Activated CD8-positive, alpha-beta memory T cell treated with anti-CD3 and anti-CD28 coated beads for 1 hour (primary cell): Measurements from ENCODE around the gene TMEM44.

Experiments
- DNase-seq, 2 donors: peaks; one replicate each; pipeline ENCODE4 v3.0.0-alpha.2; 2020; ENCODE audit warnings: low read depth in 1 of 2; ENCODE audit errors: extremely low read depth in 1 of 2

TMEM44 gene, protein sequence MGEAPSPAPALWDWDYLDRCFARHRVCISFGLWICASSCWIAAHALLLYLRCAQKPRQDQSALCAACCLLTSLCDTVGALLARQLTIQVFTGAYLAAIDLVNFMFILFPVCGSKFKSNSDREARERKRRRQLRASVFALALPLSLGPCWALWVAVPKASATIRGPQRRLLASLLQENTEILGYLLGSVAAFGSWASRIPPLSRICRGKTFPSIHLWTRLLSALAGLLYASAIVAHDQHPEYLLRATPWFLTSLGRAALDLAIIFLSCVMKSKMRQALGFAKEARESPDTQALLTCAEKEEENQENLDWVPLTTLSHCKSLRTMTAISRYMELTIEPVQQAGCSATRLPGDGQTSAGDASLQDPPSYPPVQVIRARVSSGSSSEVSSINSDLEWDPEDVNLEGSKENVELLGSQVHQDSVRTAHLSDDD

DNA sequence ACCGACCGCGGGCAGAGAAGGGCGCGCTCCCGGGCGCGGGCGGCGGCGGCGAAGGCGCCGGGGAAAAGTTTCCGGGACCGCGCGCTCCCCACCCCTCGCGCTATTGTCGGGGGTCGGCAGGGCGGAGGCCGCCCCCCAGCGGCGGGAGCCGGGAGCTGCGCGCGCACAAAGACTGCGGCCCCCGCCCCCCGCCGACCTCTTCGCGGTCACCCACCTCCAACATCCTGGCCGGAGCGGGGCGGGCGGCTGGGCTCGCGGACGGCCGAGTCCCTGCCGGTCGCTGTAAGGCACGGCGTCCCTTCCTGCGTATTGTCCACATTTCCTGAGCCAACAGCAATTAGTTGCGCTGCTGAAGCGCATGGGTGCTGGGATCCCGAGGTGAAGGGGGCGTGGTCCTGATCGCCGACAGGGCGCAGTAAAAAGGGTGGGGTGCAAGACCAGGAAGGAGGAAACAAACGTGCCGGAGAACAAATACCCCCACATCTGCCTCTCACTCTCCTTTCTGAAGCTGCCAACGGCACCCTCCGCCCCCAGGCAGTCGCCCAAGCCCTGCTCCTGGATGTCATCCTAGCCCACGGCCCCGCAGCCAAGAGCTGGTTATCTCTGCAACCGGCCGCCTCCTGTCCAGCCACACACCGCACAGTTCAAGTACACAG is at the start of gene TMEM44:
TMEM44 (minus strand) TSS at position 71 of the 656 bp plus-strand sequence. CDS start 204 bp downstream, outside the sequence.
- DNase-seq: peak; percentile 13 to 49

DNA sequence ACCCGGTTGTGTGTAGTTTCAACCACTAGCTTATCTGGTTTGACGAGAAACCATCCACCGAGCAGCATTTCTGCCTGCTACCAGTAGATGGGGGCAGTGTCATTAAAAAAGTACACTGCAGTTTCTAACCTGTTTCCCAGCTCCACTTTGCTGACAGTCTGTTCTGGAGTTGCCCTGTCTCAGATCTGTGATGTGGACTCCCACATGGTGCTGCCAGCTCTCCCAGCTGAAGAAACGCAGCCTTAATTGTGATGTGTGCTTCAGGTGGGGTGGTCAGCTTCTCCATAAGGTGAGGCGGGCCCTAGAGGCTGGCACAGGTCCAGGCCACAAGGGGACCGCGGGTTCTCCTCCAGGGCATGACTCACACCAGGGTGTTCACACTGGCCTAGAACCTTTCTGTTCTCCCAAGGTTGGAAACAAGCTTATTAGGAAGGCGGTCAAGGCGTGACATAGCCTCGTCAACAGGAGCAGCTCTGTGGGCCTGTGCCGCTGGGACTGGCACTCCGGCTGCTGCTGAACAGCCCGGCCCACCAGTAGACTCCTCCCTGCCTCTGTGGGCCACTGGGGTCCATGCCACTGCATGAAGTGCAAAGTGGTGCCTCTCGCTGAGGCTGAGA is 49.6 kb upstream of the TMEM44 start:
- DNase-seq: peak in 1 of 2 donors; percentile 38

GRCh38 chr3:194682189-194682693 is 49.0 kb upstream of the TMEM44 start:
- DNase-seq: no peak

- DNase-seq: no peak
These were observed 47.8 kb upstream of the TMEM44 start for GRCh38 chr3:194680888-194681615.

- DNase-seq: no peak
These were observed 43.3 kb upstream of the TMEM44 start for GRCh38 chr3:194676471-194676870.

DNA sequence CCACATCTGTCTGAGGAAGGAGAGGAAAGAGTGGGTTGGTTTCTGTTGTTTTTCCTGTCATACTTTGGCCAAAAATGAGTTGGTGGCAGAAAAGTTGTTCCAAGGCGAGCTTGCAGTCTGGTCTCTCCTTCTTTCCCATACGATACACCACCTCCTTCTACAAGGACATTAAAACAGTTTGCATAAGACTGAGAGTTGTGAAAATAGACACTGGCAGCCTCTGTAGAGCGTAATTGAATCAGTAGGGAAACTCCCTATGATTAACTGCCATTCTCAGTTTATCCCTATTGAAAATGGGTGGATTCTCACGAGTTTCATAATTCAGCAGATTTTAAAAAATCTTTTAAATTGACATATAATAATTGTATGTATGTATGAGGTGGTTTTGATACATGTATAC is 42.5 kb upstream of the TMEM44 start:
- DNase-seq: no peak

DNA sequence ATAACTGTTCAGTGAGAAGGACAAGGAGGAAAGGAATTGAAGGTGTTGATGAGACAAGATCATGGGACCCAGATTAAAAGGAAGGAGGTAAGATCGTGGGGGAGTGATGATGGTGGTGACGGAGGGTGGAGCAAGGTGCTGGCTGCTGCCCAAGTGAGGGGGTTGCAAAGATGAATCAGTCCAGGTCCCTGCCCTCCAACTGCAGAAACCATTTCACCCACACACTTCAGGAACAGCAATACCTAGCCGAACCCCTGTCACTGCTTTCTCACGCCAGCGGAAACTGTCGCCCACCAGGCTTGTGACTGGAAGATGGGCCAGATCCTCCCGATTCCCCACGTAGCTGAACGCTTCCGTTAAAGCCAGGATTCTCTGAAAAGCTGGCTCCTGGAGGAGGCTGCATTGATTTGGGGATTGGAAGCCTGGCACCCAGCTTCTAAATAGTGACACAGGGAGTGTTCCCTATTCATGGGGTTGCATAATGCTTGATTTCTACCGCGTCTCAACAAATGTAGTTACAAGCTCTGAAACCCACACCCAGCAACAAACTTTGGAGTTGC is 41.9 kb upstream of the TMEM44 start:
- no peak for DNase-seq

DNA sequence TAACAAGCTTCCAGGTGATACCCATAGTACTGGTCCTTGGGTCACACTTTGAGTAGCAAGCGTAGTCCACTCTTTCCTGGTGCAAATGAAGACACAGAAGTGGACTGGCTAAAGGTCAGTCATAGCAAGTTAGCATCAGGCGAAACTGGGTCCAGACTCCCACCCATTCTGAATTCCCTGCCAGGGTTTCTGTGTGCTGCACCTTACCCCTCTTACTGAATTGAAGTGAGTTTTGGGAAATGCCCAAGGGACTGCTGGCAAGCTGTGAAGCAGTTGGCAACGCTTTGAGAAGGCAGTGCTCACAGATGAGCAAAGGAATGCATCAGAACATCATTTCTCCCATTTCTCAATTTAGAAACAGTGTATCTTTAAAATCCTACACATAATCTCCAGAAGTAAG is 40.5 kb upstream of the TMEM44 start:
- DNase-seq: no peak

DNA sequence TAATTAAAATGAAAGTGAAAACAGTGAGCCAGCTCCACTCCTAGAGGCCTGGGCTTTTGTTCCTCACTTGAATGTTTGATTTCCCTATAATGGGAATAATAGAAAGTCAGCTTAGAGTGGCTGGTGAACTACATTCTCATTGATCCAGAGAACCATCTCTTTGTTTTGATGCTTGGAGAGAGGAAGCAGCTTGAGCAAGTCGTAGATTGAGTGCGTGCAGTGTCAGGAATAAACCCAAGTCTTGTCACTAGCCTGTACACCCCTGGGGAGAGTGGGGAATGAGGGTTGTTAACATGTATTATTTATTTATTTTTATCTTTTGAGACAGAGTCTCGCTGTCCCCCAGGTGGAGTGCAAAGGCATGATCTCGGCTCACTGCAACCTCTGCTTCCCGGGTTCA is 39.7 kb upstream of the TMEM44 start:
- DNase-seq: no peak

- peak; percentile 78 to 79 for DNase-seq
These were observed 38.9 kb upstream of the TMEM44 start, which contains the start of gene LSG1 for GRCh38 chr3:194671900-194672808. Gene LSG1, minus strand, starts transcription at chr3:194672191. Its CDS starts 29 bp downstream, at chr3:194672162.

GRCh38 chr3:194671511-194671899 is 38.3 kb upstream of the TMEM44 start:
- no peak for DNase-seq

DNA sequence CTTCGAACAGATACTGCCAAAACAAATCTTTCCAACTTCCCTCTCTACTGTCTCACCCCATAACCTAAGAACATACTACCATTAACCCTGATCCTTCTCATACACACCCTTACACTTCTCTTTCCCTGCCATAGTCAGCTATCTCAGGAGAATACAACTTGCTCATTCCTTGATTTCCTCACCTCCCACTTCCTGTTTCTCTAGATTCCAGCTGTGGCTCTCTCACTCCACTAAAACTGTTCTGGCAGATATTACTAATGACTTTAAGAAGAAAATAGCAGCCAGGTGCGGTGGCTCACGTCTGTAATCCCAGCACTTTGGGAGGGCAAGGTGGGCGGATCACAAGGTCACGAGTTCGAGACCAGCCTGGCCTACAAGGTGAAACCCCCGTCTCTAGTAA is 34.1 kb upstream of the TMEM44 start:
- DNase-seq: no peak

DNA sequence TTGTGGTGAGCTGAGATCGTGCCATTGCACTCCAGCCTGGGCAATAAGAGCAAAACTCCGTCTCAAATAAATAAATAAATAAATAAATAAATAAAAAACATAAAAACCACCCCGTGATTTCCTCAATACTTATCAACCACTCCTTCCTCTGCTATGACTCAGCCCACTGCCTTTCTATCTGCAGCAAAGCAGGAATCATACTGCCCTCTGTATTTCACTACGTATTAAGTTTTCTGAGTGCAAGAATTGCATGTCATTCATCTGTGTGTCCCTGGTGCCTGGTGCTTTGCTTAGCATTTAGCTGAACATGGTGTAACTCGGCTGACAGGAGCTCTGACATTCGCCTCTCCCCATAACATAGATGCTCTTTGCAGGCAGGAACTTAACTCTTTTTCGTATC is 31.6 kb upstream of the TMEM44 start:
- DNase-seq: no peak

GRCh38 chr3:194661946-194662345 is 28.7 kb upstream of the TMEM44 start:
- no peak for DNase-seq

DNA sequence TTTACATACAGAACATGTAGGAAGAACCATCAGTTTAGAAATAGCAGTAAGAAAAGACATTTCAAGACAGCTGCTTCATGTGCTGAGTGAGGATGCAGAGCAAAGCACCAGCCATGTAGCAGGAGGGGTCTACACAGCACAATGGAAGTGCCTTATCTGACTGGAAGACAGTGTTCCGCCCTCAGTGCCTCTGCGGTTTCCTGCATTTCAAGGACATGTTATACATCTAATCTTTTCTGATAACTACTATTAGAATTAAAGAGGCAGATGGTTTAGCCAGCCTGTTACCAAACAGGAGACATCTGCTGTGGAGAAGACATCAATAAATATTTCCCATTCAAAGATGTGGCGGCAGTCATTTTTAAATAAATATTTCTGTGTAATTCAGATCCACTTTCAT is 28.2 kb upstream of the TMEM44 start:
- DNase-seq: no peak

GRCh38 chr3:194659778-194660177 is 26.6 kb upstream of the TMEM44 start:
- no peak for DNase-seq

DNA sequence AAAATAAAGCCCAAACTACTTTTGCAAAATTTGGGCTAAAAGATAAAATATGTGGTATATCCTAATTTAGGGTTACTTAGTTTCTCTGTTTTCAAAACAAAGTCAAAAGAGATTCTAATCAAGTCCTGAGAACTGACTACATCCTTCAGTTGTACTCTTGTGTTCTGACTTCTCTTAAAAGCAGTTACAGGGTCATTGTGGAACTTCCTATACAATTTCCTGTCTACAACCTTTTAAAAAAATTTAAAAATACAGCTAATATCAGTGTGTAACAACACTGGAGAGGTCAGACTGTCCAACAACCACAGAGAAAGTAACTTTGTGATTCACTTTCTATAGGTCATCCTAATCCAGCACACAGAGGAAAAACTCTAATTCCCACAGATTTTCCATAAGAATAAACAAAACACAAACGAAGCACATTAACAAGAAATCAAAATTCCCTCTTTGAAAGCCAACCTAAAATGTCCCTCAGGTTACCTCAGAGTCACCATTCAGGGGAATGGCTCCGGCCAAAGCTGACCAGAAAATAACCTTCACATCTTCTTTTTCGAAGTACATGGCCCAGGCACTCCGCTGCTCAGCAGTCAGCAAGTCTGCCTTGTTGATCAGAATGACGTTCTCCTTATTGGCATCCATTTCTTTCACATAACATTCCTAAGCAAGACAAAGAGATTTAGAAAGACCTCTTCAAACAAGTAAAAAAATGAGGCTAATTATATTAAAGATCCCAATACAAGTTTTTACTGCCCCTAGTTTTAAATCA is 25.4 kb upstream of the TMEM44 start:
- no peak for DNase-seq

- DNase-seq: no peak
These were observed 24.2 kb upstream of the TMEM44 start for GRCh38 chr3:194657439-194657838.

- no peak for DNase-seq
These were observed 21.2 kb upstream of the TMEM44 start for GRCh38 chr3:194654443-194654842.
